Caco-2 (cell line): ENCODE results near the gene RPP30. TPM values are rescaled to one million over a fixed set of nuclear protein-coding genes. Genes with fewer than 3 reads are reported as not detected.
A peak's percentile ranks its signal among the peaks of the same experiment; 100 is the strongest.

Experiments used
- BruUV-seq: library from RNA; stranded (reverse); fragments of 400-500 nt; replicated peaks from 2 replicates; lab custom pipeline; 2021; lab: Mats Ljungman, UMichigan
- CTCF ChIA-PET: fragments of 300-600 bp; sonication (Branson Sonifier 250); formaldehyde crosslinking; loops from one replicate; lab custom pipeline; 2022; ENCODE audit warnings: antibody characterized with exemption; lab: Charles Lee
- POLR2A ChIA-PET: fragments of 300-600 bp; sonication (Branson Sonifier 250); formaldehyde crosslinking; loops from one replicate; lab custom pipeline; 2022; ENCODE audit warnings: antibody characterized with exemption; lab: Charles Lee
- DNase-seq, 2 experiments: peaks; one replicate each; pipeline versions ENCODE4 v3.0.0 to v3.0.0-alpha.2; 2020 to 2022
- H3K27me3 ChIP-seq: replicated peaks from 2 replicates; pipeline ENCODE4 v1.6.0; 2011; ENCODE audit warnings: low read length; ENCODE audit not compliant: control insufficient read depth, insufficient read depth
- H3K36me3 ChIP-seq: 2 replicates; pipeline ENCODE4 v1.5.1; 2011; ENCODE audit warnings: low read length; ENCODE audit not compliant: control insufficient read depth, insufficient read depth
- H3K4me1 ChIP-seq: fragments of 250-450 bp; sonication (Bioruptor Pico); 2 replicates; pipeline ENCODE4 v1.5.1; 2020; ENCODE audit warnings: mild to moderate bottlenecking
- H3K4me3 ChIP-seq: 2 replicates; pipeline ENCODE4 v1.5.1; 2011; ENCODE audit warnings: low read depth, mild to moderate bottlenecking, control low read depth, low read length
- H3K9me3 ChIP-seq: fragments of 250-450 bp; sonication (Bioruptor Pico); 2 replicates; pipeline ENCODE4 v1.5.1; 2020; ENCODE audit warnings: mild to moderate bottlenecking, moderate library complexity
- H3K27ac Mint-ChIP-seq: one replicate; pipeline ENCODE4 v1.8.0; 2022; ENCODE audit warnings: mixed read lengths; ENCODE audit not compliant: unreplicated experiment
- H3K27me3 Mint-ChIP-seq: one replicate; pipeline ENCODE4 v1.8.0; 2022; ENCODE audit warnings: mixed read lengths; ENCODE audit not compliant: insufficient read depth, unreplicated experiment
- H3K36me3 Mint-ChIP-seq: one replicate; pipeline ENCODE4 v1.8.0; 2022; ENCODE audit warnings: mild to moderate bottlenecking, mixed read lengths; ENCODE audit not compliant: insufficient read depth, unreplicated experiment
- H3K4me1 Mint-ChIP-seq: one replicate; pipeline ENCODE4 v1.8.0; 2022; ENCODE audit warnings: low read depth, mixed read lengths; ENCODE audit not compliant: unreplicated experiment
- H3K4me3 Mint-ChIP-seq: one replicate; pipeline ENCODE4 v1.8.0; 2022; ENCODE audit warnings: mild to moderate bottlenecking, moderate library complexity, mixed read lengths; ENCODE audit not compliant: unreplicated experiment
- H3K9me3 Mint-ChIP-seq: one replicate; pipeline ENCODE4 v1.8.0; 2022; ENCODE audit warnings: mixed read lengths; ENCODE audit not compliant: unreplicated experiment
- intact Hi-C: fragments of 100-400 bp; cut with micrococcal nuclease; formaldehyde crosslinking; loops from one replicate; pipeline ENCODE4 v1.10.0; 2022; ENCODE audit not compliant: unreplicated experiment
- total RNA-seq: library from RNA; stranded (reverse); gene quantifications from 2 replicates; pipeline ENCODE4 v1.2.3, GENCODE V29; 2022
- TF ChIP-seq, protein P1 (sequence below), 2 experiments: fragments of 200-600 bp in 1 of 2; IDR thresholded peaks; 1 replicate in 1 of 2; 2 replicates in 1 of 2; pipeline versions ENCODE4 v1.5.1 to v1.8.0; 2011 to 2022; ENCODE audit warnings: antibody characterized with exemption in 1 of 2, control low read depth in 1 of 2, inconsistent platforms in 1 of 2, low read depth in 1 of 2, low read length in 1 of 2, mild to moderate bottlenecking in 1 of 2, moderate library complexity in 1 of 2; ENCODE audit not compliant: insufficient read depth in 1 of 2, severe bottlenecking in 1 of 2, unreplicated experiment in 1 of 2

Gene RPP30
- total RNA-seq, 1 experiment from 2014 or later: 67.6 TPM

DNA sequence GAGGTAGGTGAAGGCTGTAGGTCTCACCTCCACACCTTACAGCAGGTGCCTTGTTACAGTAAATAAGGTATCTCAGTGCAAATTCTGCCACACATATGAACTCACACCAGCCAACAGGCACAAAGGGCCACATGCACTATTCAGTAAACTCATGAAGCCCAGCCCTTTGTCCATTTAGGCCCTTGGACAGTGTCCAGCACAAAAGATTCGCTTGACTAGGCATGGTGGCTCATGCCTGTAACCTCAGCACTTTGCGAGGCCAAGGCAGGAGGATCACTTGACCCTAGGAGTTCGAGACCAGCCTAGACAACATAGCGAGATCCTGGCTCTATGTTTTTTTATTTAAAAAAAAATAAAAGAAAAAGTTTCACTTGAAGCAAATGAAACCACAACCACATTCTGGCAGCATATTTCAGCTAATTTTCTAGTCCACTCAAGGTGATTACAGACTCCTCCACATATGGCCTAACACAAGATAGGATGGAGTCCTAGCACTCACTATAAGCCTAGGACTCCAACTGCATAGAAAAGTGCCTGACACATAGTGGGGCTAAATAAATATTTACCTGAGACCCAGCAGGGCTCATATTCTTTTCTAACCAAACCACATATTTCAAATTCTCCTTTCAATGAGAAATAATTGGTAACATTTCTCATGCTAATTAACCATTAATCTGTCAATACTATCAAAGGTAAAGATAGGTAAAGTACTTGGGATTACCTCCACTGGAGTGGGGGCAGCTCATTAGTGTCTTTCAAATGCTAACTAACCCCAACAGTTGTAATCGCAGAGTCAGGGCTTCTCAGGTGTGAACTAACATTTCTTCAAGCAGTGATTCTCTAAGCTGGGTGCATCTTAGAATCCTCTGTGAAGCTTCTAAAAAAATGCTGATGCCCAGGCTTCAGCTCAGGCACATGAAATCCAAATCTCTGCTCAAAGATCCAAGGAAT, 53.6 kb downstream of the RPP30 start:
- no peak for DNase-seq
- CTCF ChIA-PET: no interaction called here
- no TSS peak for BruUV-seq
- H3K27me3 ChIP-seq: no peaks in the 10 kb centered on the region
- peaks cover 47% of the 10 kb centered on the region for H3K4me1 ChIP-seq
- Mint-ChIP-seq H3K4me3 (no peak overlapping the region), H3K36me3 (peaks cover 14% of the 10 kb centered on the region), H3K27ac (no peak overlapping the region), H3K27me3 (no peaks in the 10 kb centered on the region), H3K9me3 (no peaks in the 10 kb centered on the region), H3K4me1 (peaks cover 25% of the 10 kb centered on the region)
- no peaks in the 10 kb centered on the region for H3K9me3 ChIP-seq
- TF ChIP-seq, protein P1, sequence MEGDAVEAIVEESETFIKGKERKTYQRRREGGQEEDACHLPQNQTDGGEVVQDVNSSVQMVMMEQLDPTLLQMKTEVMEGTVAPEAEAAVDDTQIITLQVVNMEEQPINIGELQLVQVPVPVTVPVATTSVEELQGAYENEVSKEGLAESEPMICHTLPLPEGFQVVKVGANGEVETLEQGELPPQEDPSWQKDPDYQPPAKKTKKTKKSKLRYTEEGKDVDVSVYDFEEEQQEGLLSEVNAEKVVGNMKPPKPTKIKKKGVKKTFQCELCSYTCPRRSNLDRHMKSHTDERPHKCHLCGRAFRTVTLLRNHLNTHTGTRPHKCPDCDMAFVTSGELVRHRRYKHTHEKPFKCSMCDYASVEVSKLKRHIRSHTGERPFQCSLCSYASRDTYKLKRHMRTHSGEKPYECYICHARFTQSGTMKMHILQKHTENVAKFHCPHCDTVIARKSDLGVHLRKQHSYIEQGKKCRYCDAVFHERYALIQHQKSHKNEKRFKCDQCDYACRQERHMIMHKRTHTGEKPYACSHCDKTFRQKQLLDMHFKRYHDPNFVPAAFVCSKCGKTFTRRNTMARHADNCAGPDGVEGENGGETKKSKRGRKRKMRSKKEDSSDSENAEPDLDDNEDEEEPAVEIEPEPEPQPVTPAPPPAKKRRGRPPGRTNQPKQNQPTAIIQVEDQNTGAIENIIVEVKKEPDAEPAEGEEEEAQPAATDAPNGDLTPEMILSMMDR (IDR thresholded peaks at IDR 0.05; ENCODE audit: insufficient read depth in 1 of 2, low read depth in 1 of 2, low read length in 1 of 2, severe bottlenecking in 1 of 2, unreplicated experiment in 1 of 2): no peak
- intact Hi-C loops: no loop called here
- no peak overlapping the region for H3K4me3 ChIP-seq
- no peaks in the 10 kb centered on the region for H3K36me3 ChIP-seq
- POLR2A ChIA-PET: interaction anchor here (0.6 kb wide), 1 partner anchor 39 kb away, joined by 5 read pairs; no protein-coding TSS in a partner anchor

DNA sequence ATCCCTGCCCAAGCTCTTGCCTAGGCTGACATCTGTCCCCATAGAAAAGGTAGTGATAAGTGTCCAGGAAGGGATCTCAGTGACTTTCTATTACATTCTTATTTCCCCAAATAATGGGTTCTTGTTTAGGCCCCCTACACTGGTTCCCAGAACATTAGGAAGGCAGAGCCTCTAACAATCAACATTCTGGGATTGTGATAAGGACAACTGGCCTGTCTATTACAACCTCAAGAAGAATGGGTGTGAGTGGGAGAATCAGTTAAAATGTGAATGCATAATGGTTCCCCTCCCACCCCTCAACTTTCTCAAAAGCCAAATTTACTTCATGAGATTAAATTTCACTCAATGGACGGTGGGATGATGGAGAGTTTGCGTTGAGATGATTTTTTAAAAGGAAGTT, 55.5 kb downstream of the RPP30 start:
- ChIA-PET POLR2A (no interaction called here), CTCF (no interaction called here)
- Mint-ChIP-seq H3K4me1 (peaks cover 38% of the 10 kb centered on the region), H3K27me3 (no peaks in the 10 kb centered on the region), H3K27ac (no peak overlapping the region), H3K9me3 (no peaks in the 10 kb centered on the region), H3K4me3 (no peak overlapping the region), H3K36me3 (peaks cover 9% of the 10 kb centered on the region)
- no peaks in the 10 kb centered on the region for H3K36me3 ChIP-seq
- no peaks in the 10 kb centered on the region for H3K9me3 ChIP-seq
- H3K4me1 ChIP-seq: peaks cover 53% of the 10 kb centered on the region
- TF ChIP-seq, protein P1 (IDR thresholded peaks at IDR 0.05; ENCODE audit: insufficient read depth in 1 of 2, low read depth in 1 of 2, low read length in 1 of 2, severe bottlenecking in 1 of 2, unreplicated experiment in 1 of 2): no peak
- intact Hi-C loops: no loop called here
- no peak for DNase-seq
- H3K4me3 ChIP-seq: no peak overlapping the region
- BruUV-seq: no TSS peak
- no peaks in the 10 kb centered on the region for H3K27me3 ChIP-seq

DNA sequence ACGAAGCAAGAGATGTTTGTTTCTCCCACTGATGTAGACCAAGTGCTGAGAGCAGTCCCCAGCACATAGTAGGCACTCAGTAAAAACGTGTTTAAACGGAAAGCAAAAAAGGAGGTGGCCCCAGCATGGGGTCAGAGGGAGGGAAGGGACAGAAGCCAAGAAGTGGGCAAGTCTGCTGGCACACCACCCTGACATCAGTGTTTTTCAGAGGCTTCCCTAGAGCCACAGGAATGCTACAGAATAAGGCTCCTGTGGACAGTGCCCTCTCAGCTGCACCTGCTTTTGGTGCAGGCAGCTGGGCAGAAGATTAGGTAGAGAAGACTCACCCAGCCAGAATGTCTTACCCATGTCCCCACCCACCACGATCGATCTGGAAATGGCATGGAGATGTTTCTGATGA, 57.4 kb downstream of the RPP30 start:
- H3K9me3 ChIP-seq: no peaks in the 10 kb centered on the region
- no peaks in the 10 kb centered on the region for H3K27me3 Mint-ChIP-seq
- H3K27ac Mint-ChIP-seq: peak overlapping the region; percentile 89
- no peak for DNase-seq
- no peaks in the 10 kb centered on the region for H3K36me3 ChIP-seq
- H3K4me1 Mint-ChIP-seq: peaks cover 45% of the 10 kb centered on the region
- no peaks in the 10 kb centered on the region for H3K27me3 ChIP-seq
- H3K4me1 ChIP-seq: peaks cover 63% of the 10 kb centered on the region
- ChIA-PET CTCF (interaction anchor here (0.8 kb wide), 1 partner anchor 17 kb away, joined by 6 read pairs; no protein-coding TSS in a partner anchor), POLR2A (interaction anchor here (2.7 kb wide), 1 partner anchor 8 kb away, joined by 62 read pairs; the partner anchor contains the start of gene ANKRD1)
- H3K9me3 Mint-ChIP-seq: no peaks in the 10 kb centered on the region
- peaks cover 9% of the 10 kb centered on the region for H3K36me3 Mint-ChIP-seq
- H3K4me3 Mint-ChIP-seq: peak overlapping the region; percentile 54
- no peak overlapping the region for H3K4me3 ChIP-seq
- TF ChIP-seq, protein P1 (IDR thresholded peaks at IDR 0.05; ENCODE audit: insufficient read depth in 1 of 2, low read depth in 1 of 2, low read length in 1 of 2, severe bottlenecking in 1 of 2, unreplicated experiment in 1 of 2): no peak
- intact Hi-C loops: no loop called here
- no TSS peak for BruUV-seq
